HG03135 (cell line): ENCODE results near the gene ARHGAP25.
A peak's percentile ranks its signal among the peaks of the same experiment; 100 is the strongest.

Experiments used
- ATAC-seq: cut with Tn5 transposase; IDR thresholded peaks from one replicate; pipeline ENCODE4 v1.9.1; 2021; ENCODE audit warnings: mild to moderate bottlenecking, moderate library complexity; ENCODE audit not compliant: unreplicated experiment

ARHGAP25 gene

GRCh38 chr2:68825866-68826265 is 91.3 kb downstream of the ARHGAP25 start:
- no peak for ATAC-seq

GRCh38 chr2:68827666-68828065 is 93.1 kb downstream of the ARHGAP25 start:
- ATAC-seq, result no peak

DNA sequence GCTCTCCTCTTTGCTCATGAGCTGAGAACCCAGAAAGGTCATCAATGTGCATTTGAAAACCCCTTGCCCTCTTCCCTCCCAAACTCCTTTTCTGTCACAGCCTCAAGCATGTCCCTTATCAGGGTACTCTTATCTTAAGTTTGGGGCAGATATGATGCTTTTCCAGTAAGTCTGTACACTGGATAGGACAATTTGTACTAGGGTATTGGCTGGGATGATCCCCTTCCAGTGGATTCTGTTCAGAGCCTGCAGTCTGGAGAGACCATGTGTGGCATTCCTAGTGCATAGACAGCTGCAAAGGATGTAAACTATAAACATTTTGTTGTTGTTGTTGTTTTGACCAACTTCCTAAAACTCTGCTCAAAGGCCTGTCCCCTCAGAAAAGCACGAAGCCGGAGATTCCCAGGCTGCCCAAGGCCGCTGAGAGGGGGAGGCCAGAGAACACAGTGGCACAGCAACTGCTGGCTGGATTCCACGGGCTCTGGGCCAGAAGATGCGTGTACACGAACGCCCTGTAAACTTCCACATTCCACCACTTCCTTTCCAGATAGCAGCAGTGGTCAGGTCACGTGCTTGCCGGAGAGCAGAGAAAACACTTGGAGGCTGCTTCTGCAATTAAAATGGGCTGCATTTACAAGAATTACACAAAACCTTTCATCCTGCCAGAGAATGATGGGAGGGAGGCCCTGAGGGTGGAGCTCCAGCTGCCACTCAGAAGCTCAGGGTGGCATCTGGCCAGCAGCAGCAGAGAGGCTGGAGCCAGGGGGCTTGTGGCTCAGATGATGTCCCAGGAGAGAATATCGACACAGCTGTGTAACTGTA is 94.5 kb downstream of the ARHGAP25 start:
- ATAC-seq, result no peak

GRCh38 chr2:68829749-68830148 is 95.1 kb downstream of the ARHGAP25 start:
- ATAC-seq, result no peak

GRCh38 chr2:68831686-68832232 is 97.1 kb downstream of the ARHGAP25 start:
- no peak for ATAC-seq

- peak; percentile 69 for ATAC-seq
These were observed 97.7 kb downstream of the ARHGAP25 start for GRCh38 chr2:68832233-68832869.

- ATAC-seq, result no peak
These were observed 98.6 kb downstream of the ARHGAP25 start for GRCh38 chr2:68833162-68833561.

- no peak for ATAC-seq
These were observed 100.2 kb downstream of the ARHGAP25 start for GRCh38 chr2:68834737-68835376.

DNA sequence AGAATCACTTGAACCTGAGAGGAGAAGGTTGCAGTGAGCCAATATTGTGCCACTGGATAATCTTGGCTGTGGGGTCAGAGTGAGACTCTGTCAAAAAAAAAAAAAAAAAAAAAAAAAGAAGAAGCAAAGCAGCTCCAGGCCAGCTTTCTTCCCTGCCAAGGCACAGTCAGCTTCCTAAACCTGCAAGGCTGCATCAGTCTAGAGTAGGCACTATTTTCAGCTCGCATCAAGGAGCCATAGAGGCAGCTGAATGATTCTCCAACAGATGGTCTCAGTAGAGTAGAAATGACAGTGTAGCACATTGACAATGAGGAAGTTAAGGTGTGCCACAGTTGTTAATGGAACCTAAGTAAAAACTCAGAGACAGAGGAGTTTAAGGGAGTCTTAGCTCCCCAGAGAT is 101.0 kb downstream of the ARHGAP25 start:
- no peak for ATAC-seq

DNA sequence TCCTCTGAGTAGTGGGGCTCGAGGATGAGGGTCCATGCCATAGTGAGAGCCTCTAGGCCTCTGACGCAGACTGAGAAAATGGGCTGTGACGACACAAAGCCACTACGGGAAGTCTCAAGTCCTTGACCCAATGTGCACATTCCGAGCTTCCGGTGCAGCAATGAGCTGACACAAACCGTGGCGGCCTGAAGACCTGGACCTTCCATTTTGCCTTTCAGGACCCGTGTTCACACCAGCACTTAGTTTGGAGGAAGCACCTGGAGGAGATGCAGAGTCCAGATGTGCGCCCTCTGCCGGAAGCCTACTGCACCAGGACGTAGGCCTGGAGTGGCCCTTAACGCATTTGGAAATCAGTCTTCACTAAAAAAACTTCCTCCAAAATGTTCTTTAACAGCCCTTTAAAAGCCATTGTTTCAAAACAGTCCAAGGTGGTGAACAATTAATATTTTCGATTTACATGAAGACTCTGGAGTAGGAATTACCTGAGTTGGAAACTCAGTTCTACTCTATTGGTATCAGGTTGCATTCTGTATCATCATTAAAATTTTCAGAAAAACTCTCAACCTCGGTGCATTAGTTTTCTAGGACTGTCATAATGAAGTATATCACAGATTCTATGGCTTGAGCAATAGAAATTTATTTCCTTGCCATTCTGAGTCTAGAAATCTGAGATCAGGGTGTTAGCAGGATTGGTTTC is 102.7 kb downstream of the ARHGAP25 start:
- peak; percentile 55 for ATAC-seq

- ATAC-seq, result no peak
These were observed 103.3 kb downstream of the ARHGAP25 start for GRCh38 chr2:68837861-68838341.

- ATAC-seq, result no peak
These were observed 104.0 kb downstream of the ARHGAP25 start for GRCh38 chr2:68838641-68839040.

GRCh38 chr2:68839260-68839833 is 104.7 kb downstream of the ARHGAP25 start:
- no peak for ATAC-seq

GRCh38 chr2:68845043-68845442 is 110.4 kb downstream of the ARHGAP25 start:
- no peak for ATAC-seq

DNA sequence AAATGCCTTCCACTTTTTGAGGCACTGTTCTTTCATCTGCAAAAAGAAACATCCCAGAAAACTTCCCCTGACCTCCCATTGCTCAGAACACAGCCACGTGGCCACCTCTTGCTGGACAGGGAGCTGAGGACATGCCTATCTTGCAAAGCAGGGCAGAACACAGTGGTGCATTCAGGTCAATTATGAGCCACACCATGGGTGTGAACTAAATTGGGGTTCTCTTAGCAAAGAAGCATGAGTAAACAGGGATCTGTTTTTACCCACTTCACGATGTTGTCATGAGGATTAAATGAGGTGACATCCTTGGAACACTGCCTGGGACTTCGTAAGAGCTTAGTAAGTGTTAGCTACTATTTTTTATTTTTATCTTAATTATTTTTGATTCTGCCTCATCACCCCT is 111.5 kb downstream of the ARHGAP25 start:
- ATAC-seq, result no peak

GRCh38 chr2:68847751-68848150 is 113.1 kb downstream of the ARHGAP25 start:
- ATAC-seq, result no peak

DNA sequence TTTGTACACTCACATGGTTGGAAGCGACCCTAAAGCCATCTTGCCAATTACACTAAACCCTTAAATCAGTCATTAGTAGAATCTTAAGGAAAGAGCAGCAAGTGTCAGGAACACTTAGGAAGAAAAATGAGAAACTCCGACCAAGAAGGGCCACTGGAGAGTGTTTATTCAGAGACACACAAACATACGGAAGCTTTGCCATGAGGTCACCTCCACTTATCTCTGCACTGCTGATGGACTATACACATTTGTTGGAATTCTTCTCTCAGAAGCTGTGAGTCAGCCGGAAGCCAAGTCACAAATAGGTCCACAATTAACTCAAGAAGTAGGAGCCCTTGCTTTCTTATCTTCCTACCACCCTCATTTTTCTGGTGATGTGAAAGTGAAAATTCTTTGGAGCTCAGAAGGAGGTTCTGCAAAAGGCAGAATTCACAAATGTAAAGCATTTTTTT is 115.0 kb downstream of the ARHGAP25 start:
- ATAC-seq, result no peak

DNA sequence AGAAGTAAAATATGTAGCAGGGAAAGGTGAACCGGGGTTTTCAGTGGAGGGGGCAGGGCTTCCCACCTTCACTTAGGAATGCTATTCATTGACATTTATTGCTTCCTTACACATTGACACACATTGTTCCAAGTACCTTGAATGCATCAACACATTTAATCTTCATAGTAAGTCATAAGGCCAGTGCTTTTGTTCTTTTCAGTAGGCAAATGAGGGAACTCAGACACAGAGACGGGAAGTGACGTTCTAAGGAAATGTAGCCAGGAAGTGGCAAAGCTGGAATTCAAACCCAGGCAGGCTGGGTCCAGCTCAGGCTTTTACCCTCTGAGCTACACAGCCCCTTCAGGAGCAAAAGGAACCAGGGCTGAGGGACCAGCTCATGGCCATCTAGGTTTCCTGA is 115.9 kb downstream of the ARHGAP25 start:
- ATAC-seq, result no peak

GRCh38 chr2:68853035-68853434 is 118.4 kb downstream of the ARHGAP25 start:
- no peak for ATAC-seq

- no peak for ATAC-seq
These were observed 119.3 kb downstream of the ARHGAP25 start for GRCh38 chr2:68853915-68854314.
